Tibial nerve (tissue), 4 donors: ENCODE results near the gene RBM44. TPM values are rescaled to one million over a fixed set of nuclear protein-coding genes. Genes with fewer than 3 reads are reported as not detected.
A peak's percentile ranks its signal among the peaks of the same experiment; 100 is the strongest.
"Not testable (repeated sequence)": the region's sequence is repeated elsewhere in the genome, so short reads cannot be mapped to it uniquely, and the experiment has no call there.

Source experiments
- DNase-seq, 2 donors: peaks; one replicate each; pipeline ENCODE4 v3.0.0-alpha.2; 2019; ENCODE audit warnings: low spot score in 2 of 2
- H3K27ac ChIP-seq, 4 donors: fragments of 200-600 bp; sonication (generic) in 3 of 4; one replicate each; pipeline ENCODE4 v1.5.1; 2017 to 2019; ENCODE audit warnings: mild to moderate bottlenecking in 1 of 4
- H3K27me3 ChIP-seq, 2 donors: fragments of 200-600 bp; sonication (generic) in 1 of 2; one replicate each; pipeline versions ENCODE4 v1.5.1 to v1.6.0; 2017 to 2019
- H3K36me3 ChIP-seq, 3 donors: fragments of 200-600 bp; sonication (generic); one replicate each; pipeline ENCODE4 v1.5.1; 2018 to 2019
- H3K4me1 ChIP-seq, 4 donors: fragments of 200-600 bp; sonication (generic) in 3 of 4; one replicate each; pipeline ENCODE4 v1.5.1; 2017 to 2019
- H3K4me3 ChIP-seq, 4 donors: fragments of 200-600 bp; sonication (generic) in 3 of 4; one replicate each; pipeline ENCODE4 v1.5.1; 2017 to 2019; ENCODE audit warnings: mild to moderate bottlenecking in 1 of 4, moderate library complexity in 1 of 4
- H3K9me3 ChIP-seq, 4 donors: fragments of 200-600 bp; sonication (generic) in 3 of 4; one replicate each; pipeline ENCODE4 v1.5.1; 2017 to 2019
- EP300 ChIP-seq, 2 donors: sonication (generic); formaldehyde crosslinking; IDR thresholded peaks; one replicate each; pipeline ENCODE4 v1.6.1; 2017; ENCODE audit warnings: antibody characterized with exemption in 2 of 2, mild to moderate bottlenecking in 1 of 2
- POLR2A ChIP-seq, 2 donors: fragments of 450-650 bp; IDR thresholded peaks; one replicate each; pipeline ENCODE4 v1.6.1; 2017; ENCODE audit warnings: antibody characterized with exemption in 2 of 2, mild to moderate bottlenecking in 2 of 2, moderate library complexity in 2 of 2
- WGBS, 2 donors: methylation state at CpG; one replicate each; pipeline ENCODE4 v1.1.5; 2018; 5-methylcytosine and 5-hydroxymethylcytosine counted together
- total RNA-seq, 4 donors: library from RNA; depleted of rRNA; stranded (reverse); fragments of >200 nt; gene quantifications; one replicate each; pipeline ENCODE4 v1.1.0, GENCODE V29; 2016
- TF ChIP-seq, protein P1 (sequence below), 5 experiments: fragments of 200-600 bp in 3 of 5; fragments of 450-650 bp in 2 of 5; sonication (generic) in 3 of 5; IDR thresholded peaks; one replicate each; pipeline ENCODE4 v1.5.1; 2016 to 2019; ENCODE audit warnings: antibody characterized with exemption in 5 of 5, mild to moderate bottlenecking in 3 of 5, moderate library complexity in 2 of 5

RBM44 gene
- total RNA-seq, 4 donors from 2014 or later, result under 0.01 to 0.59 (median 0.36) TPM

DNA sequence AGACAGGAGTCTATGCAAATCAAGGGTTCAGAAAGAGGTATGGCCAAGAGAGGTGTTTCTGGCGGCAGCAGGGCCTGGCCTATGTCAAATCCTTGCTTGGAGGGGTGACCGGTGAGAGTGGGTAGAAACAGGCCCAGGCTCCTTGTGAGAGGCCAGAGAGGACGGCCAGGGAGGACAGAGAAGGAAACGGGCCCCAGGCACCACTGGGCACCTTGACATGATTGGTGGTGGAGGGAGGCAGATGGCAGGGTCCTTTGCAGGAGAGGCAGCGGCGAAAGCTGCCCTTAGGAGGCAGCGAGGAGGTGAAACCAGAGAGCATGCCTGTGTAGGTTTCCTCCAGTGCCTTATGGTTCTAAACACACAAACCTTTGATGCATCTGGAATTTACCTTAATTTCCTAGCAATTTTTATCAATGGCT is 67.1 kb downstream of the RBM44 start:
- Histone ChIP-seq H3K27me3 (peaks cover 0 to 10% of the 10 kb centered on the region in 2 donors), H3K4me3 (no peak overlapping the region), H3K9me3 (no peaks in the 10 kb centered on the region), H3K36me3 (no peaks in the 10 kb centered on the region), H3K4me1 (peaks cover 0 to 9% (median 2%) of the 10 kb centered on the region in 4 donors), H3K27ac (peak overlapping the region in 2 of 4 donors; percentile 46 to 65)
- 91 to 98% methylated on average over 7 of the region's 7 CpGs for WGBS, 2 donors
- no peak for DNase-seq
- no peak for TF ChIP-seq EP300 (IDR thresholded peaks at IDR 0.05)
- TF ChIP-seq, protein P1, sequence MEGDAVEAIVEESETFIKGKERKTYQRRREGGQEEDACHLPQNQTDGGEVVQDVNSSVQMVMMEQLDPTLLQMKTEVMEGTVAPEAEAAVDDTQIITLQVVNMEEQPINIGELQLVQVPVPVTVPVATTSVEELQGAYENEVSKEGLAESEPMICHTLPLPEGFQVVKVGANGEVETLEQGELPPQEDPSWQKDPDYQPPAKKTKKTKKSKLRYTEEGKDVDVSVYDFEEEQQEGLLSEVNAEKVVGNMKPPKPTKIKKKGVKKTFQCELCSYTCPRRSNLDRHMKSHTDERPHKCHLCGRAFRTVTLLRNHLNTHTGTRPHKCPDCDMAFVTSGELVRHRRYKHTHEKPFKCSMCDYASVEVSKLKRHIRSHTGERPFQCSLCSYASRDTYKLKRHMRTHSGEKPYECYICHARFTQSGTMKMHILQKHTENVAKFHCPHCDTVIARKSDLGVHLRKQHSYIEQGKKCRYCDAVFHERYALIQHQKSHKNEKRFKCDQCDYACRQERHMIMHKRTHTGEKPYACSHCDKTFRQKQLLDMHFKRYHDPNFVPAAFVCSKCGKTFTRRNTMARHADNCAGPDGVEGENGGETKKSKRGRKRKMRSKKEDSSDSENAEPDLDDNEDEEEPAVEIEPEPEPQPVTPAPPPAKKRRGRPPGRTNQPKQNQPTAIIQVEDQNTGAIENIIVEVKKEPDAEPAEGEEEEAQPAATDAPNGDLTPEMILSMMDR (IDR thresholded peaks at IDR 0.05), result no peak
- TF ChIP-seq POLR2A (IDR thresholded peaks at IDR 0.05), result no peak

DNA sequence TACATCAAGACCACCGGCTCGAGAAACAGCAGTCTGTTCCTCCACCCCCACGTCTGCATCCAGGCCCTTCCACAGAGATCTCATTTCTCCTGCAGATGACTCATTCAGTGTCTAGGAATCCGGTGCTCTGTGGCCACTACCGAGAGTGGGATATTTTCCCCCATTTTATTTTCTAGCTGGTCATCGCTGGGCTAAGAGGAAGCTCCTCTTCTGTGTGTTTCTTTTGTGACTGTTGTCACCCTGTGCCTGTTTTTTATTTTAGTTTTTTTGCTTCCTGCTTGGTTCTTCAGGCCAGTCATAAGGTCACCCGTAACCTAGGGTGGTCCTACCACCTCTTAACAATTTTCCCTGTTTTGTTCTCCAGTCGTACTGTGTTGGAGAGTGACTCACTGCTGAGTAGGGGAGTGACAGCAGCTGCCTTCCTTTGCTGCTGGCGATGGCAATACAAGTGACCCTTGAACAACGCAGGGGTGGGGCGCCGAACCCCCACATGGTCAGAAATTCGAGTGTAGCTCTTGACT is 67.6 kb downstream of the RBM44 start:
- Histone ChIP-seq H3K4me1 (peaks cover 0 to 9% (median 2%) of the 10 kb centered on the region in 4 donors), H3K36me3 (no peaks in the 10 kb centered on the region), H3K9me3 (no peaks in the 10 kb centered on the region), H3K27me3 (peaks cover 0 to 10% of the 10 kb centered on the region in 2 donors), H3K4me3 (no peak overlapping the region), H3K27ac (peak overlapping the region in 2 of 4 donors; percentile 46 to 65)
- TF ChIP-seq EP300 (IDR thresholded peaks at IDR 0.05), result no peak
- TF ChIP-seq, protein P1 (IDR thresholded peaks at IDR 0.05), result no peak
- no peak for TF ChIP-seq POLR2A (IDR thresholded peaks at IDR 0.05)
- 46 to 50% methylated on average over 13 of the region's 13 CpGs for WGBS, 2 donors
- DNase-seq, result no peak

DNA sequence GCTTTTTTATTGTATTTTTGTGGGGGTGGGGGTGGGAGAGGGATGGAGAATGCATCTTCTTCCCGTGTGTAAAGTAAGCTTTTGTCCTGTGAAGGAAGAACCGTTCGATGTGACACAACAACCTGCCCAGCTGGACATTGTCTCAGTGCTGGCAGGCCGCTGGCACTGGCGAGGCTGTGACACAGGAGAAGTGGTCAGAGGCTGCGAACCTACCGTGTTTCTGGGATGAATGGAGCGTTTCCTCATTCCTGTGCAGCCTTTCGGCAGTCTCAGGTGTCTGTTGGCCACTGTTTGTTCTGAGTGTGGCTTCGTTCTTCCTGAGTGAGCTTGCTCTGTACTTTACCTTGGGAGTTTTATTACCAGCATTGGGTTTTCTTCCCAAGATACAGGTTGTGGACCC is 68.9 kb downstream of the RBM44 start:
- TF ChIP-seq, protein P1 (IDR thresholded peaks at IDR 0.05), result no peak
- TF ChIP-seq POLR2A (IDR thresholded peaks at IDR 0.05) (no peak), EP300 (IDR thresholded peaks at IDR 0.05) (no peak)
- no peak overlapping the region for H3K4me3 ChIP-seq
- no peak for DNase-seq
- H3K9me3 ChIP-seq, result no peaks in the 10 kb centered on the region
- H3K36me3 ChIP-seq, result no peaks in the 10 kb centered on the region
- H3K27me3 ChIP-seq, result peaks cover 0 to 10% of the 10 kb centered on the region in 2 donors
- H3K4me1 ChIP-seq, result peaks cover 0 to 4% (median under 1%) of the 10 kb centered on the region in 4 donors
- H3K27ac ChIP-seq, result no peak overlapping the region
- 84 to 87% methylated on average over 10 of the region's 10 CpGs for WGBS, 2 donors

DNA sequence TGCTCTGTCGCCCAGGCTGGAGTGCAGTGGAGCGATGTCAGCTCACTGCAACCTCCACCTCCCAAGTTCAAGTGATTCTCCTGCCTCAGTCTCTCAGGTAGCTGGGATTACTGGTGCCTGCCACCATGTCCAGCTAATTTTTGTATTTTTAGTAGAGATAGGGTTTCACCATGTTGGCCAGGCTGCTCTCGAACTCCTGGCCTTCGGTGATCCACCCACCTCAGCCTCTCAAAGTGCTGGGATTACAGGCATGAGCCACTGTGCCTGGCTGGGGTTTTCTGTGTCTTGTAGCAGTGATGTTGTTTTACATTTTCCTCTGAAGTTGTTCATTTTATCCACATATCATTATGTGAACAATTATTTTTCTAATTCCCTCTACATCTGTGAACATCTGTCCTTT is 69.5 kb downstream of the RBM44 start:
- peak overlapping the region in 2 of 4 donors; percentile 48 to 72 for H3K27ac ChIP-seq
- not testable (repeated sequence) for H3K4me3 ChIP-seq, H3K4me1 ChIP-seq, H3K36me3 ChIP-seq, DNase-seq, H3K27me3 ChIP-seq, H3K9me3 ChIP-seq
- WGBS, 2 donors, result 92 to 95% methylated on average over 4 of the region's 4 CpGs

DNA sequence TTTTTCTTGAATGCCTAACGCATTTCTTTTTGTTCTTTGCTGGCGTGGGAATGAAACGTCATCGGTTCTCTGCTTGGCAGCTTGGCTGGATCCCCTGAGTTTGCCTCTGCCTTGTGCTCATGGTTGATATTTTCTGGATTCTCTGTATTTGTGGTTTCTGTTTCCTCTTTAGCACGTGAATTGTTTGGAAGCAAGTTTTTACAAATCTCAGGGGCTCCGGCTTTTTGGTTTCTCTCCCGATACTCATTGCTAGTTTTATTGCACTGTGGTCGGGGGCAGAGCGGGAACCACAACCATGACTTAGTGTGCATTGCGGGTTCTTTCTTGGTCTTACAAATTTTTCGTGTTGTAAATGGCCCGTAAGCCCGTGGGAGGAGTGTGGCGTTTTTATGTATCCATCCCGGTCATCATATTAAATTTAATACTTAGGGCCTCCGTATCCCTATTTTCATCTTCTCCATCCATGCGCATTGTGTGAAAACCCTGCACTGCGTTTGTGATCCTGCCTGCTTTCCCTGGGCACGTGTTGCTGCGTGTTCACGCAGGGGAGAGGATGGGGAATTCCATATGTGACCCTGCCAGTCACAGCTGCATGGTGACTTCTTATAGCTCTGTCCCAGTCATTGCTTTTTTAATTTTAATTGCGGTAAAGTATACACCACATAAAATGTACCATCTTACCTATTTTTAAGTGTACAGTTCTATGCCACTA is 70.2 kb downstream of the RBM44 start:
- TF ChIP-seq EP300 (IDR thresholded peaks at IDR 0.05) (peak in 1 of 2 donors; percentile 37), POLR2A (IDR thresholded peaks at IDR 0.05) (no peak)
- TF ChIP-seq, protein P1 (IDR thresholded peaks at IDR 0.05), result no peak
- 49 to 59% methylated on average over 22 of the region's 22 CpGs for WGBS, 2 donors
- H3K27ac ChIP-seq, result peak overlapping the region in 2 of 4 donors; percentile 48 to 72
- H3K4me1 ChIP-seq, result peaks cover 0 to 14% (median 2%) of the 10 kb centered on the region in 4 donors
- H3K9me3 ChIP-seq, result no peaks in the 10 kb centered on the region
- H3K27me3 ChIP-seq, result peaks cover 0 to 4% of the 10 kb centered on the region in 2 donors
- no peaks in the 10 kb centered on the region for H3K36me3 ChIP-seq
- DNase-seq, result no peak
- H3K4me3 ChIP-seq, result peak overlapping the region in 1 of 4 donors; percentile 16
